HG02642 (cell line): Measurements from ENCODE around the gene CD200R1.

Source experiments
- ATAC-seq: cut with Tn5 transposase; IDR thresholded peaks from one replicate; pipeline ENCODE4 v1.9.1; 2021; ENCODE audit warnings: mild to moderate bottlenecking; ENCODE audit not compliant: unreplicated experiment, poor library complexity

The CD200R1 gene

DNA sequence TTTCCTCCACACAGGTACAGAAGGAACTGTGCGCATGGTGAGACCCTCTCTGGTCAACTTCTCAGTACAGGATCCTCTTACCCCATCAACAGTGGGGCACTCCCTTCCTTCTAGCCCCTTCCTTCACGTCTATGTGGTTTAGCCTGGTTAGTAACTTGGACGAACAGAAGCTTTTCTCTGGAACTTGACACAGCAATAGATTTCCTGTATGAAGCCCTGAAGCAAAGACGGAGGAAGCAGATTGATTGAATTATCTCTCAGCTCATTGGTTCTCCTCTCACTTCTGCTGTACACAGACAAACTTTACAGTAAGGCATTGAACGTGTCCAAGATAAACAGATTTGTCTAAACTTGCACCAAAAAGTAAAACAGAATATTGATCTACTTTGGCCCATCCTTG is at the start of gene CD200R1:
Gene CD200R1, minus strand, starts transcription at position 210 of the 400 bp plus-strand sequence. CDS start 246 bp downstream, outside the sequence.
- no peak for ATAC-seq

DNA sequence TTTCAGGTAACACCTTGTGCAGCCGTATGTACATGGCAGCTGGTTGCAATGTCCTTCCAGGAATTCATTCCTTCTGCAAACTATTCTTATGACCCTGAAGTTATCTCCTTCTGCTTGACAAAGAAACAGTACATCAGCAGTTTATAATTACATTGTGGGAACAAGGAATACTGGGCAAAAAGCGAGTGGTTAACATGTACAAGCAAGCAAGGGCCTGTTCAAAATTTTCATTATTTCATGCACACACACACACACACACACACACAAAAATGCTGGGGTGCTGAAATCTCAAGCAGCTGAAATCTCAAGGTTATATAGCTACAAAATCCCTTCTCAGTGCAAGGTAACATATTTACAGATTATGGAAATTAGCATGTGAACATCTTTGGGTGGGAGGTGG is 46.6 kb upstream of the CD200R1 start:
- ATAC-seq: no peak

DNA sequence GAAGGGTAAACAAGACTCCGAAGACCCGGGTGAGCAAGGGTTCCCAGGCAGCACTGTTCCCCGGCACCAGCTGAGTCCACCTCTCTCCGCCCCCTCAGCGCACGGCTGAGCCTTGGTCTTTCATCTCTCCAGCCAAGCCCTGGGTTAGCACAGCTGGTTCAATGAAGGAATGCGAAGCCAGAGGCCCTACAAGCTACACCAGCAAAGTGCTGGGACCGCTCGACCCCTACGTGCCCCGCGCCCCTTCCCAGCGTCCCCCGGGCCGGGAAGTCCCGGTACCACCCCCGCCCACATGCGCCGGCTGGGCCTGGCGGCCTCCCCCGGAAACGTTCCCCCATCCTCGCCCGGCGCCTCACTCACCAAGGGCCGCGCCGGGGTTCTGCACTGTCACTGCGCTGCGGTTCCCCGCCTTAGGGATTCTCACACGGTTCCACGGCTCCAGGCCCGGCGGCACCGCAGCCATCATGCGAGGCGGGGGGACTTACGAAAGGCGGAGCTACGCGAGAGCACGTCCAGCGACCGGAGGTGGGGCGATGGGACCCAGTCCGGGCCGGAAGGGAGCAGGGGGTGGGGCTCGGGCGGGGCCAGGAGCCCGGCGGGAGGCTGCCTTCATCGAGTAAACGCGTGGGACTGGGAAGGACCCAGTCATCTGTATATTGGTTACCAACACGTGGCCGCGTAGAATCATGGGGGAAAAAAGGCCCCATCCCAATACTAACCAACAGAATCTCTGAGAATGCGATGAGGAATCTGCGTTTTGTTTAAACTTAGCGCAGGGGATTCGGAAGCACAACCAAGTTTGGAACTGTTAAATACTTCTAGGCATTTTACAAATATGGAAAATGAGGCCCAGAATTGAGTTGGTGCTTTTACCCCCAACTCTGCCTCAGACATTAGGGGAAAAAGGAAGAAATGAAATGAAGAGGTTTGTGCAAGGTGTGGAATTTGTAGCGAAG is 44.6 kb upstream of the CD200R1 start:
- ATAC-seq: peak; percentile 96

DNA sequence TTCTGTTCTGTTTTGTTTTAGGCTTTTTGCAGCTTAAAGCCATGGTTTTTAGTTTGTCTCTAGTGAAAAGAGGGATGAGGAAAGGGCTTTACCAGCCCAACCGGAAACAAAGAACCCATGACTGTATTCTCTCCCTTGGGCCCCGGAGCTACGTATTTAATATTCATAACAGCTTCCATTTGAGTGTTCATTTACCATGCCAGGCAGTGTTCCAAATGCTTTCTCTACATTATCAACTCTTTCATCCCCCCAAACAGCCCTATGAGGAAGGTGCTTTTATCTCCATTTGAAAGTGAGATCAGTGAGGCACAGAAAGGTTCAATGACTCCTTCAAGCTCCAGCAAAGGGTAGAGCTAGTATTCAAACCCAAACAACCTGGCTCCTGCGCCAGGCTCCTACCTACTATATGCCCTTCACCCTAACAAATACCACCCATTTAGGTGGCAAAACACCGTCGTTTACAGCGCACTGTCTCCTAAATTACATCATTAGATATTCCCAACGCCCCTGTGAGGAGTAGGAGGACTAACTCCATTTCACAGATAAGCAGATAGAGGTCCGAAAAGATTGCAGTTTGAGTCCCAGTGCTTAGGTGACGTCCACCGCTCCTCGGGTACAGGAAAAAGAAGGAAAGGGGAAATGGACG is 43.8 kb upstream of the CD200R1 start:
- ATAC-seq: no peak

DNA sequence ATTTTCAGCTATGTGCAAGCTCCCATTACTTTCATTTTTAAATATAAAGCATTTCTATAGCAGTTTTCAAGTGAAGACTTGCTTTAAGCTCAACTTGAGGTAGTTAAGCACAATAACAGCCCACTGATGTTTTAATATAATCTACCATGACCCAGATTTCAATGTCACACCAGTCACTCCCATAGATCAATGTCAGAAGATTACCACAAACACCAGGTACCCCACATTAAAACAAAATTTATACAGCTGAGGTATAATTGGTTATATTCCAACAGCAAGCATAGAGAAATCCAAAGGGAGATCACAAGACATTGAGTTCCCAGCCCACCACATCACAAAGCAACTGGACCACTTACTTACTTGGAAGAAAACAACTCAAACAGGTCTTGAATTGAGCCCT is 38.7 kb upstream of the CD200R1 start:
- no peak for ATAC-seq

- no peak for ATAC-seq
Measured at GRCh38 chr3:113008117-113008516, 33.2 kb upstream of the CD200R1 start.

GRCh38 chr3:113006359-113007056 is 31.6 kb upstream of the CD200R1 start:
- ATAC-seq: no peak

GRCh38 chr3:113005611-113006010 is 30.7 kb upstream of the CD200R1 start:
- ATAC-seq: no peak

DNA sequence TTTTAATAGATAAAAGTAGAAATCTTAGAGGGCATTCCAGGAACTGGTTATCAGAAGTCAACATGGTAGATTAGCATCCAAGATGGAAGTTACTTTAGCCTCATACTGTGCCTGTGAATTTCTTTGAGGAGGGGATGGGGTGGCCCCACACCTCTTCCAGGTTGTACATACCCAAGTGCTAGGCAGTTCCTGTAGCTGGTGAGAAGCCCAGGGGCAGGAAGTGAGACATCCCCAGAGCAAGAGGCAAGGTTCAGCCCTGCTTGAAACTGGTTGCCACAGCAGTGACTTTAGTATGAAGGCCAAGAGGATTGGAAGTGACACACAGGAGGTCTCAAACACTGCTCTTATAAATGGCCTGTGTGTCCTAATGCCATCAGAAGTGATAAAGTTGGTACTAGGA is 27.8 kb upstream of the CD200R1 start:
- ATAC-seq: no peak

GRCh38 chr3:113002037-113002436 is 27.1 kb upstream of the CD200R1 start:
- ATAC-seq: no peak

- ATAC-seq: no peak
Measured at GRCh38 chr3:113000691-113001090, 25.8 kb upstream of the CD200R1 start.

GRCh38 chr3:112995800-112996199 is 20.9 kb upstream of the CD200R1 start:
- ATAC-seq: no peak

DNA sequence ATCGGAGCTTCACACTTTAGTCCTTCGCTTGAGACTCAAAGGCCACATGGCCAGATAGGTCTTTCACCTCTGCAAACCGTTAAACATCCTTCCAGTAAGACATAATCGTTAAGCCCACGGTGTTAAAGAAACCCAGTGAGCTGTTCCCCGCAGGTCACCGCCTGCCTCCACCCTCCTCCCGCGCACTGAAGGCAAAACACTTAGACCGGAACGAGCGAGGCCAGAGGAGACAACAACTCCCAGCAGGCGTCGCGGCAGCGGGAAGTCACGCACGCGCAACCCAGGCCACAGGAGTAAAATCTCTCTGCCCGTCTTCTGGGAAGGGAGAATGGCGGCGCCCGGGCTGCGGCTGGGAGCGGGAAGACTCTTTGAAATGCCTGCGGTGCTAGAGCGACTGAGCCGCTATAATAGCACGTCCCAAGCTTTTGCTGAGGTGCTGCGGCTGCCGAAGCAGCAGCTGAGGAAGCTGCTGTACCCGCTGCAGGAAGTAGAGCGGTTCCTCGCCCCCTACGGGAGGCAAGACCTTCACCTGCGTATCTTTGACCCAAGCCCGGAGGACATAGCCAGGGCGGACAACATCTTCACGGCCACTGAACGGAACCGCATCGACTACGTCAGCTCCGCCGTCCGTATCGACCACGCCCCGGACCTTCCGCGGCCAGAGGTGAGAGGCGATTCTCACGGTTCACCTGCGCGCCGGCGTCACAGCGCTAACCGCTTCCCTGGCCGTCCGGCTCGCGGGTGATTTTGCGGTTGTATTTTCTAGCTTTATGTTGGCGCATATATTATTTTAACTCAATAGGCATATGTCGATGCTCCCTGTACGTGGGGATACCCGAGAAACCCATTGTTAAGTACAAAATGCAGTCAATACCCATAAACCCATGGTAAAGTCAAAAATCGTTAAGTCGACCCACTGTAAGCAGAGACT is 16.0 kb upstream of the CD200R1 start, which contains the start of gene GTPBP8:
Gene GTPBP8, plus strand, starts transcription at position 313 of the 931 bp plus-strand sequence. Its CDS starts 16 bp downstream, at position 329.
- ATAC-seq: peak; percentile 97

DNA sequence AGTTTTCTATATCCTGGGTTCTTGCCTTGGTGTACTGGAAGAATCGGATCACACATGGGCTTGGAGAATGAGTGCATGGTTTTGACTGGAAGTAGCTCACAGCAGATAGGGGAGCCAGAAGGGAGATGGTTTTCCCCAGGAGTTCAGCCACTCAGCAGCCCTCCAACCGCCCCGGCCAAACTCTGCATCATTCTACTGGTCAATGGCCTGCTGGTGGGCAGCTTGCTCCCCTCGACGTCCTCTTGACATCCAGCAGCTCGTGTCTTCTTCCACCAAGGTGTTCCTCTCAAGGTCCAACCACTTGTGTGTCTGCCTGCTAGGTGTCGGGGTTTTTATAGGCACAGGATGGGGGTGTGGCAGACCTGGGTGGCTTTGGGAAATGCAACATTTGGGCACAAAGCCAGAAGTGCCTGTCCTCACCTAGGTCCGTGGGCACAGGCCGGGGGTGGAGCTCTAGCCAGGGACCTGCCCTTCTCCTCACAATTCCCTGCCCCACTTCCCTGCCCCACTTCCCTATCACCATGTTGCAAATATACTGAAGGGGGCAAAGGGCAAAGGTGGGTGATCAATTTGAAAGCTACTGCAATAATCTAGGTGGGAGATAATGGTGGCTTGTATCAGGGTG is 12.9 kb upstream of the CD200R1 start:
- no peak for ATAC-seq

DNA sequence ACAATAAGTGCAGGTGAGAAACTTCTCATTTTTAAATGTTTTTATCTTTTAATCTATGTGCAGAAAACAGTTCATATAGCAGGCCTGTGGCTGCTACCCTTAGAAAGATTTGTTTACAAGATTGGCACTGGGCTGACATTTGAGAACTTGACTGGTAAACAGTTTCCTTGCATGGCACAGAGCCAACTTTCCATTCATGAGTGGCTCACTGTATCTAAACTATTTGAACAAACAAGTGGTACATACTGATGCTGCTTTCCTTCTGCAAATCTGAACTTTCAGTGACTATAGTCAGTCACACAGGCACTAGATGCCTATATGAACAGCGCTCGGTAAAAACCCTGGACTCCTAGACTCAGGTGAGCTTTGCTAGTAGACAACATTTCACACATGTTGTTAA is 9.6 kb upstream of the CD200R1 start:
- no peak for ATAC-seq

DNA sequence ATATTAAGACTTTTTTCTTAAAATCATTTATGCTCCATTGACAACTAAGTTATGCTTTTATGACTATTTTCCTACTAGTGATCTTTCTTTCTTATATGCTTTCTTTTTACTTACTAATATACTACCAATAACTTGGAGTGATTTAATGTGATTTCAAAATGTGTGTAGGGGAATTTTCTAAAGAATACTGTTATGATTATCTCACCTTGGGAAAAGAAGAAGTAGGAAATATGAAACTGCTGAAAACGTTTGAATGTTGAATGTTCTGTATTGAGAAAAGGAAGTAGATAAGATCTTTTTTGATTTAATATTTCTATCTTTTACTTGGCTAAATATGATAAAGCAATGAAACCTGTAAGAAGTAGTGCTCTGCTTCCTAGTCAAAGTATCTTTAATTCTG is 7.8 kb upstream of the CD200R1 start:
- no peak for ATAC-seq

DNA sequence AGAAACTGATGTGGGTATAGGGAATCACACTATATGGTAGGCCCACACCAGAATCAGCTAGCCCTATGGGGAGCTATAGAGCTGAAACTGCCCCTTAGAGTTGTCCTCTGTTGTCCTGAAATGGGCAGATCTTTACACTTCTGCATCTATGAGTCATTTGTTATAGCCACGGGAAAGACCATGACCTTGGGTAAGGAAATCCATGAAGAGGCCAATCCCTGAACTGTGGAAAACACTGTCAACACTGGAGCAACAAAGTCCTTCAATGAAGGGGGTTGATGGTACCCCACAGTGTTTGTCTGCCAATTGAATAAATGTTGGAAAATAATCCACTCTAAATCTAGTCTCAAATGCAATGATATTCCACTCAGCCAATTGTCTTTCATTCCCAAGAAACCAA is 5.2 kb upstream of the CD200R1 start:
- ATAC-seq: no peak

GRCh38 chr3:112979244-112979832 is 4.4 kb upstream of the CD200R1 start:
- ATAC-seq: no peak

DNA sequence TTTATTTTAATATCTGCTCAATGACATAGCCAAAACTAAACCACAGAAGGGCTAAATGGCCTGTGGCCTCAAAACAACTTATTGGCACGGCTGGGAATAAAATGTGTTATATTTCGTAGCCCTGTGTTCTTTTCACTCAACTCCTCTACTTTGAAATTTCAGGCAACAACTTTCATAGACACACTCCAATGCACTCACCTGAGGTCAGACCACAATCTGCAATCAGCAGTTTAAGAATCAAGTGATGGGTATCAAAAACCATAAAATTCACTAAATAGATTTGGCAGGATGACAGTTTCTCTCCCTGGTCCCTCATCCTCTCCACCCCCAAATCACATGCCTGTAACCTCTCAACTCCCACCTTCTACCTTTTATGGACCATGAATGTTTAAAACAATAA is 2.0 kb upstream of the CD200R1 start:
- ATAC-seq: no peak
